ENCODE data around the gene TPCN2.

TPCN2 gene

DNA sequence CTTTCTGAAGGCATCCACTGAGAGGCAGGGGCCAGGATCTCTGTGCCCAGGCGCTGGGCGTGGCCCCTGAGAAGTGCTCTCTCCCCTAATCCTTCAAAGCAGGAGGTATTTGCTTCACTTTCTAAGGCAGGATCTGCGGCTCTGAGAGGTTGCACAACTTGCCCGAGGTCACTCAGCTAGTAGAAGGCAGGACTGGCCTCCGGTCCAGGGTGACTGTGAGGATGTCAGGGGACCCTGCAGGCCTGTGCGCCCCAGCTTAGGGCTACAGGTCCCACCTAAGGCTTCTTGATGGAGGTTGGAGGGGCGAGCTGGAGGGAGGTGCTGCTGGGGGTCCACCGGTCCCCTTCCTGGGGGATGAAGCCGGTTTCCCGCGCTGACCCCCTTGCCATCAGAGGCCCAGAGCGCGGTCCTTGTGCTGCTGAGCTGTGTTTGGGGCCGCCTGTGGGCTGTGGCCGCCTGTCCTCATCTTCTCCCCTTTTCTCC, 108.0 kb downstream of the TPCN2 start:
- H3K27me3 ChIP-seq (ENCODE audit: control insufficient read depth, insufficient read depth, low read length): no peaks in the 10 kb centered on the region
- no peaks in the 10 kb centered on the region for H3K9me3 ChIP-seq (ENCODE audit: control insufficient read depth, low read depth, low read length)
- no peaks in the 10 kb centered on the region for H3K36me3 ChIP-seq (ENCODE audit: control insufficient read depth, low read depth, low read length)
- no peak overlapping the region for H3K27ac ChIP-seq (ENCODE audit: low read length)
- no peak overlapping the region for H3K4me3 ChIP-seq (ENCODE audit: low read length)
- H3K4me1 ChIP-seq (ENCODE audit: control insufficient read depth, low read depth, low read length): peaks cover 15% of the 10 kb centered on the region
- H3K9ac ChIP-seq (ENCODE audit: low read length): no peak overlapping the region

DNA sequence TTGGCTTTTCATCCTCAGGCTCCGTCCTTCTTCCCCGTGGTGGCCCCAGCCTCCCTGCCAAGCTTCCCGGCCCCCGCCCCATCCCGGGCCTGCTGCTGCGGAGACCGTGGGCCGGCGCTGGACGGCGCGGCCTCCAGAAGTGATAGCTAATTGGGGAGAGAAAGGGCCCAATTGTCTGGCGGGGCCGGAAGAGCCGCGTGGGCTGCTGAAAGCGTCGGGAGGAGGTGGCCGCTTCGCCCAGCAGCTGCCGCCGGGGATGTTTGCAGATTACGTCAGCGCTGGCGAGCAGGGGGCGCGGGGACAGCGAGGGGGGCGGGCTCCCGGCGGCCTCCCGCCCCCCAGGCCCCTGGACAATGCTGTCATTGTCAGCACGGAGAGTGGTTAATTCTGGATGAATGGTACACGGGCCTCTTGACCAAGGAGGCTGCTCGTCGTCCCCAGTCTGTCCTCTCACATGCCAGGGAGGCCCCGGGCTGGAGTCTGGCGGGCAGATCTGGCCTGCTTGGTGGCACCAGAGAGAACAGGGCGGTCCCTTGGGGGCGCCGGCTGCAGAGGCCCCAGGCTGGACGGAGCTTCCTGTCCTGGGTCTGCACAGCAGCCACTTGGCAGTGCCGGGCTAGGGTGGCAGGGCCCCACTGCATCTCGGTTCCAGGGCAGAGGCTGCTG, 108.6 kb downstream of the TPCN2 start:
- Histone ChIP-seq H3K4me1 (ENCODE audit: control insufficient read depth, low read depth, low read length) (peaks cover 10% of the 10 kb centered on the region), H3K27me3 (ENCODE audit: control insufficient read depth, insufficient read depth, low read length) (no peaks in the 10 kb centered on the region), H3K27ac (ENCODE audit: low read length) (no peak overlapping the region), H3K36me3 (ENCODE audit: control insufficient read depth, low read depth, low read length) (no peaks in the 10 kb centered on the region), H3K4me3 (ENCODE audit: low read length) (no peak overlapping the region), H3K9me3 (ENCODE audit: control insufficient read depth, low read depth, low read length) (no peaks in the 10 kb centered on the region), H3K9ac (ENCODE audit: low read length) (no peak overlapping the region)

- H3K9me3 ChIP-seq (ENCODE audit: control insufficient read depth, low read depth, low read length): no peaks in the 10 kb centered on the region
- peaks cover 4% of the 10 kb centered on the region for H3K4me1 ChIP-seq (ENCODE audit: control insufficient read depth, low read depth, low read length)
- H3K27ac ChIP-seq (ENCODE audit: low read length): no peak overlapping the region
- H3K27me3 ChIP-seq (ENCODE audit: control insufficient read depth, insufficient read depth, low read length): no peaks in the 10 kb centered on the region
- no peaks in the 10 kb centered on the region for H3K36me3 ChIP-seq (ENCODE audit: control insufficient read depth, low read depth, low read length)
- no peak overlapping the region for H3K4me3 ChIP-seq (ENCODE audit: low read length)
- no peak overlapping the region for H3K9ac ChIP-seq (ENCODE audit: low read length)
These were observed 109.1 kb downstream of the TPCN2 start for GRCh38 chr11:69157822-69158231.

DNA sequence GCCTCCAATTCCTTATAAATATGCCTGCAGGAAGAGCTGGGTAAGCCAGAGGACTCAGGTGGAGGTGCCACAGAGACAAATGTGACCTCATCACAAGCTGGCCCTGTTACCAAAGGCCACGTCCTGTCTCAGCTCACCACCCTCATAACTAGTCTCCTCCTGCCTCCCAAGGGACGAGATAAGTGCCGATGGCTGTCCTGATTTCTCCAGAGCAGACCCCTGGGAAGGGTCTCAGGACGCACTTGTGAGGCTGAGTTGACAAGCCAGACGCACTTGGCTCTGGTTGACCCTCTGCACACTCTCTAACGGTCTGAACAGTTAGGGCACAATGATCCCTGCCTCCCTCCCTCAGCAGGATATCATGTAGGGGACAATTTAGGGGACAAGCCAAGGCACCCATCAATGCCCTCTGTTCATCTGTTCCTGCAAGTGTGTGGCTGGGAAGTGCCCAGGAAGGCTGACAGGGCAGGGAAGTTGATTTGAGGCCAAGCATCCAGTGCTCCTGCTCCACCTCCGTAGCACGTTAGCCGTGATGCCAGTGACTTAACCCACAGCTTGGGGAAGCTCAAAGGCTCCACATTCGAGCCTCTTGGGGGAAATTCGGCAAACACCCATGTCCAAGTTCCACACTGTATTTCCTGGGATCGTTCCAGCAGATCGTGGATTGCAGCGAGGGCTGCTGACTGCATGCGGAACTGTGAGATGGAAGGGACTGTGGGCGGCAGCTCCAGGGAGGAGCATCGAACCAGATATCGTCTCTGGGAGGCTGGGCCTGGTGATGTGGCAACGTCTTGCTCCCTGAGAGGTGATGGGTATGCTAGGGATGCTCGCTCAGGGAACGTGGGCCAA, 109.8 kb downstream of the TPCN2 start:
- no peaks in the 10 kb centered on the region for H3K27me3 ChIP-seq (ENCODE audit: control insufficient read depth, insufficient read depth, low read length)
- H3K36me3 ChIP-seq (ENCODE audit: control insufficient read depth, low read depth, low read length): no peaks in the 10 kb centered on the region
- H3K27ac ChIP-seq (ENCODE audit: low read length): no peak overlapping the region
- H3K4me3 ChIP-seq (ENCODE audit: low read length): no peak overlapping the region
- no peak overlapping the region for H3K9ac ChIP-seq (ENCODE audit: low read length)
- H3K4me1 ChIP-seq (ENCODE audit: control insufficient read depth, low read depth, low read length): no peaks in the 10 kb centered on the region
- H3K9me3 ChIP-seq (ENCODE audit: control insufficient read depth, low read depth, low read length): no peaks in the 10 kb centered on the region

DNA sequence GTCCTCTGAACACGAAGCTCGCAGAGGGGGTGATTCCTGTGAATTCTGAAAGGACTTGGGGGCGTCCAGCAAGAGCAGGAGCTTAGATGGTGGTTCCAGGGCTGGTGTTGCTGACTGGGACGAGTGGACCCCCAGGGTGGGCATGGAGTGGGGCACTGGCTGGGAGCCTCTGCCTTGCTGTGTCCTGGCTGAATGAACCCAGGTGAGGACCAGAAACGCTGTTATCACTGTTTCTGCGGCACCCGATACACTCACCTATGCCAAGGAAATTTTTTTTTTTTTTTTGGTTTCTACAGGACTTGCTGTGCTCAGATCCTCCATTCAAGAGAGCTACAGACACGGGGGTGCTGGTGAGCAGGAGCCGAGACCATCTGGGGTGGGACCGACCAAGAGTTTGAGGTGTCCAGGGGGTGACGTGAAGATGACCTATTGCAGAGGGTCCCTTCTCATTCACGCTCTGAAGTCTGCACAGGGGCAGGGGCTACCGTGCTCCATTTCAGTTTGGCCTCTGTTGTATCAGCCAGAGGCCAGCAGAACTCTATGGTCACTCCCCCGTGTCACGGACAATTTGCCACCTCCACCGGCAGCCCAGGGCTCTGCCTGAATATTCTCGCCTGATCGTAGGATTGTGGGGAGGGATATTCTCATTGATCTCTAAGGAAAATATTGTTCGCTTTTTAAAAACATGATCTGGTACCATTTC, 110.6 kb downstream of the TPCN2 start:
- Histone ChIP-seq H3K4me1 (ENCODE audit: control insufficient read depth, low read depth, low read length) (no peaks in the 10 kb centered on the region), H3K27me3 (ENCODE audit: control insufficient read depth, insufficient read depth, low read length) (no peaks in the 10 kb centered on the region), H3K9me3 (ENCODE audit: control insufficient read depth, low read depth, low read length) (no peaks in the 10 kb centered on the region), H3K4me3 (ENCODE audit: low read length) (no peak overlapping the region), H3K9ac (ENCODE audit: low read length) (no peak overlapping the region), H3K36me3 (ENCODE audit: control insufficient read depth, low read depth, low read length) (no peaks in the 10 kb centered on the region), H3K27ac (ENCODE audit: low read length) (no peak overlapping the region)

DNA sequence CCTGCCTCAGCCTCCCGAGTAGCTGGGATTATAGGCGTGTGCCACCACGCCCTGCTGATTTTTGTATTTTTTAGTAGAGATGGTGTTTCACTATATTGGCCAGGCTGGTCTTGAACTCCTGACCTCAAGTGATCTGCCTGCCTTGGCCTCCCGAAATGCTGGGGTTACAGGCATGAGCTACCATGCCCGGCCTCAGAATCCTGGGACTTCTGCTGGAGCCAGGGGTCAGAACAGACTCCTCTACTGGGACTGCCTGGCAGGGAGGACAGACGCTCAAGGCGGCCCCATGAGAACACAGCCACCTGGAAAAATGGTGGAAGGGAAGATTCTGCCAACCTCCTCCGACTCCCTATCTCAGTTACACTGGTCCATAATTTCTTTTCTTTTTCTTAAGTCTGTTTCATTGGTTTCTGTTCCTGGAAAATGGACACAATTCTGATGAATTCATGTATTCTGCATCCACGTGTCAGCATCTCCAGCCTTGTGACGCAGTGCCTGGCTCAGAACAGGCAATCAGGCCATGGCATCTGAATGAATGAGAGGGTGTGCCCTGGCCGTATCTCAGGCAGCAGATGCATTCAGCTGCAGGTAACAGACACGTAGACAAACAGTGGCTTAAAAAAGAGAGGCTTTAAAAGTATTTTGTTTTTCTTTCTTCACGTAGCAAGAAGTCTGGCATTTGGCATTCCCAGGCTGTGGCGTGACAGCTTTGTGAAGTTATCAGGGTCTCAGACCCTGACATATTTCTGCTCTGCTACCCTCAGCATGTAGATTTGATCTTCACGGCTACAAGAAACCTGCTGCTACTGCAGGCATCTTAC, 111.8 kb downstream of the TPCN2 start:
- Histone ChIP-seq H3K36me3 (ENCODE audit: control insufficient read depth, low read depth, low read length) (no peaks in the 10 kb centered on the region), H3K27ac (ENCODE audit: low read length) (no peak overlapping the region), H3K27me3 (ENCODE audit: control insufficient read depth, insufficient read depth, low read length) (no peaks in the 10 kb centered on the region)

DNA sequence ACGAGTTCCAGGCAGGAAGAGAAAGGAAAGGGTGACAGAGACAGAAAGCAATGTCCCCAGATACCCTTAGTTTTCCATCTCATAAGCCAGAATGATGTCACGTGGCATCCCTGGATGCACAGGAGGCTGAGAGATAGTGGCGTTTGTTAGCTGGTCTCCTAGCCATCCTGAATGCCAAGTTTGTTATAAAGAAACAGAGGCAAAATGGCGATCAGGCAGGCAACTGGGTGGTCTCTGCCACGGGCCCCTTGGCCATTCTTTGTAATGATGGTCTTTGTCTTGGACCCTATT, 112.3 kb downstream of the TPCN2 start:
- no peaks in the 10 kb centered on the region for H3K27me3 ChIP-seq (ENCODE audit: control insufficient read depth, insufficient read depth, low read length)
- H3K9ac ChIP-seq (ENCODE audit: low read length): no peak overlapping the region
- no peaks in the 10 kb centered on the region for H3K36me3 ChIP-seq (ENCODE audit: control insufficient read depth, low read depth, low read length)
- H3K4me3 ChIP-seq (ENCODE audit: low read length): no peak overlapping the region
- H3K27ac ChIP-seq (ENCODE audit: low read length): no peak overlapping the region
- H3K9me3 ChIP-seq (ENCODE audit: control insufficient read depth, low read depth, low read length): no peaks in the 10 kb centered on the region
- no peaks in the 10 kb centered on the region for H3K4me1 ChIP-seq (ENCODE audit: control insufficient read depth, low read depth, low read length)

More for the DNA sequence above, 111.8 kb downstream of the TPCN2 start:
- Histone ChIP-seq H3K9ac (ENCODE audit: low read length) (no peak overlapping the region), H3K4me1 (ENCODE audit: control insufficient read depth, low read depth, low read length) (no peaks in the 10 kb centered on the region), H3K9me3 (ENCODE audit: control insufficient read depth, low read depth, low read length) (no peaks in the 10 kb centered on the region), H3K4me3 (ENCODE audit: low read length) (no peak overlapping the region)

DNA sequence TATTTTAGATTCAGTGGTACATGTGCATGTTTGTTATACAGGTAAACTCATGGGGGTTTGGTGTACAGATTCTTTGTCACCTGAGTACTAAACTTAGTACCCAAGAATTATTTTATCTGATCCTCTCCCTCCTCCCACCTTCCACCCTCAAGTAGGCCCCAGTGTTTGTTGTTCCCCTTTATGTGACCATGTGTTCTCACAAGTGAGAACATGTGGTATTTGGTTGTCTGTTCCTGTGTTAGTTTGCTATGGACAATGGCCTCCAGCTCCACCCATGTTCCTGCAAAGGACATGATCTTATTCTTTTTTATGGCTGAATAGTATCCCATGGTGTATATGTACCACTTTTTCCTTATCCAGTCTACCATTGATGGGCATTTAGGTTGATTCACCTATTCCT, 113.8 kb downstream of the TPCN2 start:
- no peak overlapping the region for H3K27ac ChIP-seq (ENCODE audit: low read length)

GRCh38 chr11:69163842-69164241, 115.1 kb downstream of the TPCN2 start:
- Histone ChIP-seq H3K9ac (ENCODE audit: low read length) (no peak overlapping the region), H3K36me3 (ENCODE audit: control insufficient read depth, low read depth, low read length) (no peaks in the 10 kb centered on the region), H3K4me1 (ENCODE audit: control insufficient read depth, low read depth, low read length) (peaks cover 6% of the 10 kb centered on the region), H3K4me3 (ENCODE audit: low read length) (no peak overlapping the region), H3K27me3 (ENCODE audit: control insufficient read depth, insufficient read depth, low read length) (no peaks in the 10 kb centered on the region), H3K27ac (ENCODE audit: low read length) (no peak overlapping the region), H3K9me3 (ENCODE audit: control insufficient read depth, low read depth, low read length) (no peaks in the 10 kb centered on the region)

More for the DNA sequence above, 113.8 kb downstream of the TPCN2 start:
- no peak overlapping the region for H3K9ac ChIP-seq (ENCODE audit: low read length)
- H3K27me3 ChIP-seq (ENCODE audit: control insufficient read depth, insufficient read depth, low read length): no peaks in the 10 kb centered on the region
- H3K4me3 ChIP-seq (ENCODE audit: low read length): no peak overlapping the region
- H3K36me3 ChIP-seq (ENCODE audit: control insufficient read depth, low read depth, low read length): no peaks in the 10 kb centered on the region
- no peaks in the 10 kb centered on the region for H3K9me3 ChIP-seq (ENCODE audit: control insufficient read depth, low read depth, low read length)
- H3K4me1 ChIP-seq (ENCODE audit: control insufficient read depth, low read depth, low read length): peaks cover 6% of the 10 kb centered on the region

GRCh38 chr11:69164824-69165223, 116.1 kb downstream of the TPCN2 start:
- Histone ChIP-seq H3K9ac (ENCODE audit: low read length) (no peak overlapping the region), H3K9me3 (ENCODE audit: control insufficient read depth, low read depth, low read length) (no peaks in the 10 kb centered on the region), H3K36me3 (ENCODE audit: control insufficient read depth, low read depth, low read length) (no peaks in the 10 kb centered on the region), H3K27me3 (ENCODE audit: control insufficient read depth, insufficient read depth, low read length) (no peaks in the 10 kb centered on the region), H3K27ac (ENCODE audit: low read length) (no peak overlapping the region), H3K4me1 (ENCODE audit: control insufficient read depth, low read depth, low read length) (peaks cover 6% of the 10 kb centered on the region), H3K4me3 (ENCODE audit: low read length) (no peak overlapping the region)

DNA sequence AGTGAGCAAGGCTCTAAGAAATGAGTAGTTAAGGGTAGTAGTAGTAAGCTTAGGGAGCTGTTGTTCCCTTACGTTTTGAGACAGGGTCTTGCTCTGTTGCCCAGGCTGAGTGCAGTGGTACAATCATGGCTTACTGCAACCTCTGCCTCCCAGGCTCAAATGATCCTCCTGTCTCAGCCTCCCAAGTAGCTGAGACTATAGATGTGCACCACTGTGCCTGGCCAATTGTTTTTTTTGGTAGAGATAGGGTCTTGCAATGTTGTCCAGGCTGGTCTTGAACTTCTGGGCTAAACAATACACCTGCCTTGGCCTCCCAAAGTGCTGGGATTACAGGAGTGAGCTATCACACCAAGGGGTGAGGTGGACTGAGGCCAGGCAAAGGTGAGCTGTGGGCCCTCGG, 117.0 kb downstream of the TPCN2 start:
- no peaks in the 10 kb centered on the region for H3K36me3 ChIP-seq (ENCODE audit: control insufficient read depth, low read depth, low read length)
- no peak overlapping the region for H3K27ac ChIP-seq (ENCODE audit: low read length)
- peaks cover 6% of the 10 kb centered on the region for H3K4me1 ChIP-seq (ENCODE audit: control insufficient read depth, low read depth, low read length)
- H3K4me3 ChIP-seq (ENCODE audit: low read length): no peak overlapping the region
- H3K9ac ChIP-seq (ENCODE audit: low read length): no peak overlapping the region
- no peaks in the 10 kb centered on the region for H3K27me3 ChIP-seq (ENCODE audit: control insufficient read depth, insufficient read depth, low read length)
- H3K9me3 ChIP-seq (ENCODE audit: control insufficient read depth, low read depth, low read length): no peaks in the 10 kb centered on the region
